Stomach (tissue), 4 donors: Measurements from ENCODE around the gene NCAM1.

Source experiments
- CTCF ChIP-seq, 7 experiments: fragments of 450-650 bp in 4 of 7; fragments of 200-600 bp in 3 of 7; sonication (generic) in 3 of 7; IDR thresholded peaks; one replicate each; pipeline ENCODE4 v1.5.1; 2016 to 2019; ENCODE audit warnings: antibody characterized with exemption in 7 of 7, control low read depth in 2 of 7, mild to moderate bottlenecking in 1 of 7
- EP300 ChIP-seq: sonication (generic); formaldehyde crosslinking; IDR thresholded peaks from one replicate; pipeline ENCODE4 v1.6.1; 2017; ENCODE audit warnings: antibody characterized with exemption
- POLR2AphosphoS5 ChIP-seq, 3 donors: sonication (generic); formaldehyde crosslinking; IDR thresholded peaks; one replicate each; pipeline ENCODE4 v1.6.1; 2016; ENCODE audit warnings: antibody characterized with exemption in 3 of 3

DNA sequence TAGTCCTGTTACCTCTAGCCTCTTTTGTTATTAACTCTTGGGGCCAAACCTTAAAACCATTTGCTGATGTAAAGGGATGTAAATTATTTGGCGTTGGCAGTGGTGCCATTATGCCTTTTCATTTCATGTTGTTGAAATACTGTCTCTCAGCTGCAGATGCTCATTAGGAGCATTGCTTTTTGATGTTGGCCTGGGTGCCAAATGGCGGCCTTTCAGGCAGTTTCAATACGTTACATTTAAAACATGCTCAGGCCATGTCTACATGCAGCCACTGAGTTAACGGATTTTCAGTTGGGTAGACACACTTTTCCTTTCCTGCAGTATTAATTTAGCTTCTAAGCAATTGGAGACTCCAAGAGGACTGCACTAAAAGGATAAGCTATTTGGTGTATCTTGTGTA, 5.3 kb downstream of the NCAM1 start:
- TF ChIP-seq CTCF (IDR thresholded peaks at IDR 0.05): no peak
- TF ChIP-seq POLR2AphosphoS5 (IDR thresholded peaks at IDR 0.05): no peak
- TF ChIP-seq EP300: no peak
